ENCODE measurements around the gene DOCK9.

DNA sequence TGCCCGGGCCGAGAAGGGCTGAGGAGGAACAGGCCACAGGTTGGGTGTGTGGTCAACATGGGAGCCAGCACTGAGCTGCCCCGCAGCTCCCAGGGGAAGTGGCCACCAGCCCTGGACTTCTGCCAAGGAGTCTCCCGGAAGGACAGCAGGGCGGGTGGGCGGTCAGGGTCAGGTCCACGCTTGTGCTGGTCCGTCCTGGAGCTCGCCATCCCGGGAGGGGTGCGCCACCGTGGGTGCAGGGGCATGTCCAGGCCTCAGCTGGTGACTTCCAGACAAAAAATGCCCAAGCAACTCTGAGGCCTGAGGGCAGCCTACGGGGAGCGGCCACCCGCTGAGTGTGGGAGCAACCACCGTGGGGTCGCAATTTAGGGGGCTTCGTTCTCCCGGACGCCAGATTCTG lies 203.9 kb downstream of the DOCK9 start:
- TF ChIP-seq, protein P1, sequence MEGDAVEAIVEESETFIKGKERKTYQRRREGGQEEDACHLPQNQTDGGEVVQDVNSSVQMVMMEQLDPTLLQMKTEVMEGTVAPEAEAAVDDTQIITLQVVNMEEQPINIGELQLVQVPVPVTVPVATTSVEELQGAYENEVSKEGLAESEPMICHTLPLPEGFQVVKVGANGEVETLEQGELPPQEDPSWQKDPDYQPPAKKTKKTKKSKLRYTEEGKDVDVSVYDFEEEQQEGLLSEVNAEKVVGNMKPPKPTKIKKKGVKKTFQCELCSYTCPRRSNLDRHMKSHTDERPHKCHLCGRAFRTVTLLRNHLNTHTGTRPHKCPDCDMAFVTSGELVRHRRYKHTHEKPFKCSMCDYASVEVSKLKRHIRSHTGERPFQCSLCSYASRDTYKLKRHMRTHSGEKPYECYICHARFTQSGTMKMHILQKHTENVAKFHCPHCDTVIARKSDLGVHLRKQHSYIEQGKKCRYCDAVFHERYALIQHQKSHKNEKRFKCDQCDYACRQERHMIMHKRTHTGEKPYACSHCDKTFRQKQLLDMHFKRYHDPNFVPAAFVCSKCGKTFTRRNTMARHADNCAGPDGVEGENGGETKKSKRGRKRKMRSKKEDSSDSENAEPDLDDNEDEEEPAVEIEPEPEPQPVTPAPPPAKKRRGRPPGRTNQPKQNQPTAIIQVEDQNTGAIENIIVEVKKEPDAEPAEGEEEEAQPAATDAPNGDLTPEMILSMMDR (IDR thresholded peaks at IDR 0.05) = no peak
- no peak for TF ChIP-seq EP300 (IDR thresholded peaks at IDR 0.05)

All from upper lobe of left lung (tissue), 4 donors.